HG02623 (cell line): ENCODE measurements around the gene TMEM40.

Experiments
- ATAC-seq: cut with Tn5 transposase; IDR thresholded peaks from one replicate; pipeline ENCODE4 v1.9.1; 2021; ENCODE audit warnings: moderate library complexity; ENCODE audit not compliant: unreplicated experiment

Gene TMEM40

DNA sequence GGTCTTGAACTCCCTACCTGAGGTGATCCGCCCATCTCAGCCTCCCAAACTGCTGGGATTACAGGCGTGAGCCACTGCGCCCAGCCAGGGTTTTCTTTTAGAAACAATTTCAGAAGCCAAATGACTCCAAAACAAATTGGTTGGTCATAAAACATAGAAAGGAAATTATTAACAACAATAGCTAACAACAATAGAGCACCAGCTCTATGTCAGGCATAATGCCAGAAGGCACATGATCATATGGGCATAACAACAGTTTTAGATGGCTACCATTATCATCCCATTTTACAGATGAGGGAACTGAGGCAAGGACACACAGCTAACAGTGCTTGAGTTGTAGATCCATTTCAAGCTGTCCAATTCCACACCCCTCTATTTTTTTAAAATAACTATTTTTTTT, 73.0 kb downstream of the TMEM40 start:
- ATAC-seq = no peak
